ENCODE results near the gene AHDC1.

Gene AHDC1

GRCh38 chr1:27612718-27613117 is 8.8 kb upstream of the AHDC1 start:
- no peak for FAIRE-seq

DNA sequence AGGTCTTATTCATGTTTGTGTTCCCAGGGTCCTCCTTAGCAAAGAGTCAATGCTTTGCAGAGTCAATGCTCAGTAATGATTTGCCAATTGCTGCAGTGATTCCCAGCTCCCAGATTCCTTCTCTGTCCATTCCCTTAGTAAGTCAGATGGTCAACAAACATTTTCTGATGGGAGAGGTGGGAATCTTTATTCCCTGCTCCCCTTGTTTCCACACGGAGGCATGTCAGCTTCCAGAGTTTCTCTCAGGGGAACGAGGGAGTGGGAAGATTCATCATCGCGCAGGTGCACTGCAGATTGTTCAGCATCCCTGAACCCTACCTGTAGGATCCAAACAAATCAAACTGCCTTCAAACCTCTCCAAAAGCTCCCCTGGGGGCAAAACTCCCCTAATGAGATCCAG is 7.5 kb upstream of the AHDC1 start:
- no peak for FAIRE-seq

DNA sequence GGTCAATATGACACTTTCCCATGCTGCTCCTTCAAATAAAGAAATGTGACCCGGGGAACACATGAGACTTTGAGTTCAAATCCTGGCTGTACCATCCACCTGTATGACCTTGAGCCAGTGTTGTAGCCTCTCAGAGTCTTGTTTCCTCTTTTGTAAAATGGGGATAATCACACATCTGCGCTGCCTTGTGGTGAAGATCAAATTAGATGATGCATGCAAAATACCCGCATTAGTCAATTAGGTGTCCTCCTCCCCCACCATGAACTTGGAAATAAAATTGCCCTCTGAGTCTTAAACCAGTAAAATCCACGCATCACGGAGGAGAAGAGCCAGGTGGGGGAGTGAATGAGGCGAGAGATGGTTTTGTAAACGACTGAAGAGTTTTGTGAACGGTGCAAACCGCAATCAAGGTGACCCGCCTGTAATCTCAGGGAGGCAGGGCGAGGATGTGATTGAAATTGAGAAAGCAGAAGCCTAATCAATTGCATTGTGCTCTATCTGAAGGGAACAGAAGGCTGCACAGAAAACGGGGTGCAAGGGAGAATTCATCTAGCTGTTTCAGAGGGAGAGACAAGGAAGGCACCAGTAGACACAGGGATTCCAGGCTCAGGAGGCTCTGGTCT is 5.8 kb upstream of the AHDC1 start:
- FAIRE-seq = no peak

DNA sequence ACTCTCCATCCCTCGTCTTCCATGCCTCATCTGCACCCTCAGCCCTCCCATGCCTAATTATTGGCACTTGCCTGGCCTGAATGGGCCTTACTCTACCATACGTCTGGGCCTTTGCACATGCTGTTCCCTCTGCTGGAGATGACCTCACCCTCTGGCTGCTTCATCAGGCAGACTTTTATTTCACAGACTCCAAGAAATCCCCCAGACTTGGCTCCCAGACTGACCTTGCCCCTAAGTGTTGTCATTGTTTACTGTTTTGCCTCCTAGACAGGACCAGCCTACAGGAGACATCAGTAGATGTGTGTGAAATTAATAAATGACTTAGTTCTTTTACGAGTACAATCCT is 5.2 kb upstream of the AHDC1 start:
- FAIRE-seq = no peak

DNA sequence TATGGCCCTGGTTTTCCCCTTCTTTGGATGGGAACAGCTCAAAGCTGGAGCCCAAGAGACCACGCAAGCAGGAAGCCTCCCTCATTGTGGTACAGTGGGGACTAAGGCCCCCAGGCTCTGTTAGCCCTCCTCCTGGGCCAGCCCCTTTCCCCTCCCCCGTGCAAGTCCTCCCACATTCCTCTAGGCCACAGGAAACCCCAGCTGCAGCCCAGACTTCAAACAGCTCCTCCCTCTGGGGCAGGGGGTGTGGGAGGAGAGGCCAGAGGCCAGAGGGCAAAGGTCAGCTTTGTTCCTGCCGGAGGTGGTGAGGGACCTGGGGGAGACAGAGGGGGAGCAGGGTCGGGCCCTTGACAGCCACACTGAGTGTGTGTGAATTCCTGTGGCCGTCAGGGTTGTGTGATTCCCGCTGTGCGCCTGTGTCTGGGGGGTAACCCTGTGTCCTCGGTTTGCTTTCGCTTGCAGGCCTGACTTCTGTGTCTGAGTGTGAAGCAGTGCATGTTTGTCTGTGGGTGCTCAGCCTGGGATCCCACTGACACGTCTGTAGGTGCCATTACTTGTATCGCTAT is 3.4 kb upstream of the AHDC1 start:
- no peak for FAIRE-seq

DNA sequence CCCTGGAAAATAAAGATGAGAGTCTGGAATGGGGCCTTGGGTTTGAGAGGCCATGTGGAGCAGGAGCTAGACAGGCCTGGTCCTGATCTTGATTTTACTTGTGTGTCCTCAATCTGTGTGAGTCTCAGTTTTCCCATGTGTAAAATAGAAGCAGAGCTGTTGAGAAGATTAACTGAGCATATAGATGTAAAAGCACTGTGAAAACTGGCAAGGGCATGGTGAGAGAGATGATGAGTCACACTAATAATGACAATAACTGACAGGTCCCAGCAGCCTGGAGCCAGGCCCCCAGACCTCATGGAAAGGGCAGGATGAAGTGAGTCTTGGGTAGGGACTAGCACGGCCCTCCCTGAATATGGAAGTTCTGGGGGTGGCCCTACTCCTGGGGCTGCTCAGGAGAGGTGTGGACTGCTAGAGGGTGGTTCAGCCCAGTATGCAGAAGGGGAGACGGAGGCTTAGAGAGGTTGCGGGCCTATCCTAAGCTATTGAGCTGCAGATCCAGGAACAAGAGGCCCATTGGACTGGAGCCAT is 2.8 kb upstream of the AHDC1 start:
- FAIRE-seq = no peak

GRCh38 chr1:27605796-27606707 is 2.1 kb upstream of the AHDC1 start:
- FAIRE-seq = no peak

GRCh38 chr1:27605300-27605766 is 1.4 kb upstream of the AHDC1 start:
- no peak for FAIRE-seq

DNA sequence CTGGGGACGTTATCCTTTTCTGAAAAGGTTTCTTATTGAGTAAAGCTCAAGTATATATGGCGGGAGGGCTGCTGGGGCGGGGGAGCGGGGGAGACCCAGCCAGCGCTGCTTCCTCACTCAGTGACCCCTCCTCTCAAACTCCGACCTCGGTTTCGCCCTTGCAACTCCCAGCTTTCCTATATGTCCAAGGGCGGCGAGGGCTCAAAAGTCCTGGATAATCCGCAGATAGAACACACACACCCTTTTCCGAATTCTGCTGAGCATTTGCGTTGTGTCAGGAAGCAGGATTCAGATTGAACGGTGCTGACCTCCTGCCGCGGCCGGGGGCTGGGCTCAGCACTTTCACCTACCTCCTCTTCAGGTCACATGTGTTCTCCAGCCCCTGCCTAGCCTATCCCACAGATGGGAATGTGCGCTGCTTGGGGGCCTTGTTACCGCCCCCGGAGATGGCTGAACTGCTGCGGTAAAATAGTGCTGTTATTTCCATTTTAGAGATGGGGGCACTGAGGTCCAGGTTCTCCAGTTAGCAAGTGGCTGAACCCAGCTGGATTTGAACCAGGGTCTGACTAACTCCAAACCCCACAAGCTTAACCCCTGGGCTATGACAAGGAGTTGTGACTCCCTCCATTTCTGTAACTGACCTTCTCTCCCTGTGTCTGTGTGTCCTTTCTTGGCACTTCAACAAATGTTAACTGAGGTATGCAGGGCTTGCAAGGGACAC is 795 bp upstream of the AHDC1 start:
- FAIRE-seq = no peak

DNA sequence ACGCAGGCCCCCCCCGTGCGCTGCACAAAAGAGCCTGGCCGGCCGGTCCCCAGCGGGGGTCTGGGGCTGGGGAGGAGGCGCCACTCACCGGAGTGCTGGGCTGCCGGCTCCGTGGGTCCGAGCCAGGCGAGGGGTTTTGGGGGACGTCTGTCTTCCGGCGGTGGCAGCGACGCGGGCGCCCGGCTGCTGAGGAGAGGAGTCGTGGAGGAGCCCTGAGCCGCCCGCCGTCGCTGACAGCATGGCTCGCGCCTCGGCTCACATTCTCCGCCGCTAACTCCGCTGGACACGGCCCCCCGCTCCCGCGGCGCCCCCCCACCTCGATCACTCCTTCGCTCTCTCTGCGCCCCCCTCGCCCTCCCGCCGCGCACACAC is 649 bp downstream of the AHDC1 start:
- FAIRE-seq = no peak

GRCh38 chr1:27602462-27603308 is 1.3 kb downstream of the AHDC1 start:
- no peak for FAIRE-seq

GRCh38 chr1:27601771-27602461 is 2.0 kb downstream of the AHDC1 start:
- no peak for FAIRE-seq

DNA sequence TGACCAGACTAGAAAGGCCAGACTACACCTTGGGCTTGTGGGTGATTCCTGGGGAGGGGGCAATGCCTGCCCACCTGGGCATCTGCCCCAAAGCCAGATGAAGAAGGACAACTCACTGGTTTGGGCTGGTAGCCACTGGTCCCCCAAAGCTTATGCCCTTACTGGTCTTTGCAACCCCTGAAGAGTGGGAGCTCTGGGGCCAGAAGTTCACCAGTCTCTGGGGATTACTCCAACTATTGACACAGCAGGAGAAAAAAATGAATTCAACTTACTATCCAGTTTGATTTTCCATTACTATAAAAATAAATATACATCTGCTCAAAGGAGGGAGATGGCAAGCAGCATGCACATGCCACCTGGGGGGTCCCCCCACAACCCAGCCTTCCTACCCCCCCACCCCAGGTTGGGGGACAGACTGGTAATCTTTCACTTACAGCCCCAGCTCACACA is 2.6 kb downstream of the AHDC1 start:
- no peak for FAIRE-seq

DNA sequence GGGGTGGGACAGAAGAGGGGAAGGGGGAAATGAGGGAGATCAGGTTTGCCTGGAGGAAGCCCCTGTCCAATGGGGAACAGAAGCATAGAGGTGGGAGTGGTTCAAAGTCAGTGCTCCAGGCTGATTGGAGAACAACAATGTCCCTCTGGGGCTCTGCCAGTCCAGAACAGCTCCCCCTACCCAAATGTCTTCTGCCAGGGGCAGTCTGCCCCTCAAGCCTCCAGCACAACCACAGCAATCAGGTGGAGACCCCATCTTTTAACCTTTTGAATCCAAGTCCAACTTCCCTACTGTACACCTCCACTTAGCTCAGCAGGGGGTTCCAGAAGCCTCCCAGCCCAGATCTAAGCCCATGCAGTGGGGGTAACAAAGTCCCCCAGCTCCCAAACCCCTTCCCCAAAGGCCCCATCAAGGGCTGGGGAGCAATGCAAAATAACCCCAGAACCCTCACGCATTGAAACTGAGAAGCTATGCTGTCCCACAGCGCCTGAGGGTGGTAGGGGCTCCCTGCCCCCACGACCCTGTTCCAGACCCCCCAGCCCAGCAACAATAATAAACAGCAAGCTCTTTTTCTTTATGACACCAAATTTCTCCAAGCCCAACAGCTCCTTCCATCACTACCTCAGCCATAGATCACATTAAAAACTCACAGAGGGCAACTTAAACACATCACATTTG is 3.3 kb downstream of the AHDC1 start:
- peak; percentile 50 for FAIRE-seq

- no peak for FAIRE-seq
Measured at GRCh38 chr1:27599605-27600497, 4.1 kb downstream of the AHDC1 start.

DNA sequence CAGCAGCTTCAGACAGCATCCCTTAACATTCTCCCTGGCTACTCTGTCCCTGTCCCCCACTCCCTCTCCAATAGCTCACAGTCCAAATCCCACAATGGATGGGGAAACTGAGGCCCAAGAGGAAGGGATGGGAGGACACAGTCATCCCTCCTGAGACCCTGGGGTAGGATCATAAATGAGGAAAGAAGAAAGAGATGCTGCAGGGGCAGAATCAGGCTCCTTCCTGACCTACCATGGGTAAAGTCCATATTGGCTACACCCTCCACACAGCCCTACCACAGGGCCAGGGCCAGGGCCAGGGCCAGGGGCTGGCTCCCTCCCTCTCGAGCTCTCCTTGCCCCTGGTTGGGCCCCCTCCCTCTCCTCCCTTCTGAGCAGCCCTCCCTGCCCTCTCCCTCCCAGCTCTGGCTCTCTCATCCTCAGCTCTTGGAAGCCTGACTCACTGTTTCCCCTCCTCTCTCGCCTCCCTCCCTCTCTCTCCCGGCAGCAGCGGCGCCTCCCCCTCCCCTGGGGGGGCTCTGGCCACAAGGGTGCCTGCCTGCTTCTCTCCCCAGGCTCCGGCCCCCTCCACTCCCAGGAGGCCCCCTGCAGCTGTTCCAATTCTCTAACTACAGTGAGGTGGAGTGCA is 4.9 kb downstream of the AHDC1 start:
- no peak for FAIRE-seq

GRCh38 chr1:27598295-27598687 is 5.7 kb downstream of the AHDC1 start:
- no peak for FAIRE-seq

GRCh38 chr1:27597516-27598294 is 6.2 kb downstream of the AHDC1 start:
- FAIRE-seq = no peak

GRCh38 chr1:27596986-27597385 is 7.0 kb downstream of the AHDC1 start:
- no peak for FAIRE-seq

Data from TTC549 (cell line).